Hypothalamus (tissue), 51 donors: ENCODE results near the gene NKTR.
"Not testable (repeated sequence)": the region's sequence is repeated elsewhere in the genome, so short reads cannot be mapped to it uniquely, and the experiment has no call there.

ENCODE experiments used
- DNase-seq, 51 donors: peaks; one replicate each; lab custom pipeline; 2025; lab: John Stamatoyannopoulos, UW

The NKTR gene

DNA sequence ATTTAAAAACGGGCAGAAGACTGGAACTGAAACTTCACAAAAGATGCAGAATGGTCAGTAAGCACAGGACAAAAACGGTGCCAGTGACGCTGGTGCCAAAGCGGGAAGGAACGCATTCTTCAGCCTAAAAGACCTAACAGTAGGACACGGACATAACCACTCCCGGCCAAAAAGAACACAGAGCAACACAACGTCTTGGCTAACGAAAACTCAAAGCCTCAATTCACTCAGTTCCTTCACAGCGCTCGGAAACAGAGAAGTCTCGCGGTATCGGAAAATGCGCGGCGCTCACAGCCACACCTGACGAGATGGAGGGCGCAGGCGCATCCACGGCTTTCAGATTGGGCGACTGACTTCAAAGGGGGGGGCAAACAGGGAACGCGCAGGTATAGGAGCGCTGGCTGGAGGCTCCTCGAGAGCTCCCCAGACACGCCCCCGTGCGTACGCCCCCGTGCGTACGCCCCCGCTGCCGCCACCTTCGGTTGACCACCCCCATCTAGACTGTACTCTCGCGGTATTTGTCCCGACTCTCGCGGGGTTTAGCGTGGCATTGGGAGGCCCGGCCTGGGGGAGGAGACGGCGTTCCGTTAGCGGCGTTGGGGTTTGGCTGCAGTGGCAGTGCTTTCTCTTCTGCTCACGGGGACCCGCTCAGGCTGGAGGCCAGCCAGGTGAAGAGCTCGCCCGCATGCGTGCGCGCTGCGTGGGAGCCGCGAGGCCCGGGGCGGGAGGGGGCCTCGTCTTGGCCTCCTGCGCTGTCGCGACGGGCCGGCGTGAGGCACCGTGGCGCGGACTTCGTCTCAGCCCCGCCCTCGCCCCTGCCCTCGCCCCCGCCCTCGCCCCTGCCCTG, at the start of gene NKTR:
Gene NKTR, plus strand, starts transcription at position 576 of the 847 bp plus-strand sequence. CDS start 321 bp downstream, outside the sequence.
- DNase-seq, result peak; percentile 53 to 99 (median 89)

- no peak for DNase-seq
Measured at GRCh38 chr3:42552830-42553229, 47.7 kb upstream of the NKTR start.

DNA sequence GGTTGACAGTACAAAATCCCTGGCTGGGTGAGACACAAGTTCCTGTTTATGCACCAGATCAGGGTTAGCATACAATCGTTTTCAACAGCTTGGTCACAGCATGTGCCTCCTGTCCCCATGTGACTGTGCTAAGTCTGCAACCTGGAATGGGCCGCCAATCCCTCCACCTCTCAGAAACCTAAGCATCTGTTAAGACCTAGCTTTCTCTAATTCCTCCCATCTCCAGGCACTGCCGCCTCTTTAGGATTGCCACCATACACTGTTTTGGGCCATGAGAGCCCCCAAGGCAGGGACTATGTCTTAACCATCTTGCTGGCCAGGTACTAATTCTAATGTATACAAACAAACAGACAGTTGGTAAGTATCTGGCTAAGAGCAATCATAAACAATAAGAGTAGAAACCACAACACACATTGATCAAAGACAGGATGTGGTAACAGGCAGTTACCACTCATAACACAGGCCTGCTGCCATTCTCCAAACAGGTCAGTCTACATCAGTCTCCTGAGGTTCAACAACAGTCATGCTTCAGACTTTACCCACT, 44.3 kb upstream of the NKTR start:
- no peak for DNase-seq

DNA sequence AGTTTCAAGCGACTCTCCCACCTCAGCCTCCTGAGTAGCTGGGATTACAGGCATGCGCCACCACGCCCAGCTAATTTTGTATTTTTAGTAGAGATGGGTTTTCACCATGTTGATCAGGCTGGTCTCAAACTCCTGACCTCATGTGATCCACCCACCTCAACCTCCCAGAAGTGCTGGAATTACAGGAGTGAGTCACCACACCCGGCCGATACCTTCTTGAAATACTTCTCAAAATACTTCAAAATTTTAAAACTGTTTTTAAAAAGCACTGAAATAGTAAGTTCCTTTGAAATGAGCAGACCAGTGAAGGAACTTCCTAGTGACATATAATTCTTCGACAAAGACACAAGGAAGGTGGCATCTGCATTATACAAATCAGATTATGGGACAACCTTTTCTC, 43.7 kb upstream of the NKTR start:
- DNase-seq, result not testable (repeated sequence)

- no peak for DNase-seq
Measured at GRCh38 chr3:42557854-42558253, 42.6 kb upstream of the NKTR start.

GRCh38 chr3:42562047-42562907, 38.2 kb upstream of the NKTR start:
- DNase-seq, result no peak

DNA sequence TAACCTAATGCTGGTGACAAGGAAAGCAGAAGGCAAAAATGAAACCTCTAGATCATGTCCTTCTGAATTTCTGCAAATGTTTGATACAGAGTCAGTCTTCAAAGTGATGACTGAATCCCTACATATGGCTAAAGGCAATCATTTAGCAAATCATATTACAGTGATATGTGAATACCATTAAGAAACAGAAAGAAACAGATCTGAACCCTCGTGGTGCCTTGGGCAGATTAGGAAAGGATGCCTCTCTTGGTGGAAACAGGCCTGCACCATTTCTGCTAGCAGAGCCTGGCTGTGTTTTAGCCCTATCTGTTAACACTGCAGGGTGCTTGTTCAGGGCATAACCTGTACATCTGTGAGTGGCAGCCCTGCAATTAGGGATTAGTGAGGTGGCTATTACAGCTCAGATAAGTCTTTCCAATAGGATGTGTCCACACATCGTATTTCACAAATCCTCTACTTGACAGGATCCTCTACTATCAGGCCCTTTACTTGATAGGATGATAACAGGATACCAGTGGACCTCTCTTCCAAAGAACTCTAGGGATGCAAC, 30.8 kb upstream of the NKTR start:
- no peak for DNase-seq

DNA sequence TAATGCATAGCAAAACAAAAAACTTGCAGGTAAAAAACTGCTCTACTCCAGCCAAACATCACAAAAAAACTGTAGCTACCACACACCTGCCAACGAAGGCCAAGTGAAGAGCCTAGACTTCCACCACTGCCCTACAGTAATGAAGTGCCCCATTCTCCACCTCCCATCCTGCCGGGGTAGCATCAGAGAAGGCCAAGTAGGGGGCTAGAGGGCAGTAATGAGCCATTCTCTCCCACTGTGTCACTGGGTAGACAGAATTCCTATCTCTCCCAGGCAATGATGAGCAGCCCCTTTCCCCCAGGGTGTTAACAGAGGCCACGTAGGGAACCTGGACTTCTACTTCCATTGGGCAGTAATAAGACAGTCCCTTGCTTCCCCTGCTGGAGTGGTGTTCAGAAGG, 28.2 kb upstream of the NKTR start:
- DNase-seq, result peak in 18 of 51 donors; percentile 4 to 54 (median 21)

- no peak for DNase-seq
Measured at GRCh38 chr3:42575137-42575741, 25.2 kb upstream of the NKTR start.

- DNase-seq, result no peak
Measured at GRCh38 chr3:42578054-42578453, 22.4 kb upstream of the NKTR start.

DNA sequence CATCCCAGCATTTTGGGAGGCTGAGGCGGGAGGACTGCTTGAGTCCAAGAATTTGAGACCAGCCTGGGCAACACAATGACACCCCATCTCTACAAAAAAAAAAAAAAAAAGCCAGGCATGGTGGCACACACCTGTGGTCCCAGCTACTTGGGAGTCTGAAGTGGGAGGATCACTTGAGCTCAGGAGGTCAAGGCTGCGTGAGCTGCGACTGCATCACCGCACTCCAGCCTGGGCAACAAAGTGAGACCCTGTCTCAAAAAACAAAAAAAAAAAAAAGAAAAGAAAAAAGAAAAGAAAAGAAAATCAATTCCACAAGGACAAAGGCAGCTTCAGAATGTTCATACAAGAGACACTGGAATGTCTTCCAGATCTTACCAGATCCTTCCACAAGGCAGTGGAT, 21.1 kb upstream of the NKTR start:
- not testable (repeated sequence) for DNase-seq

DNA sequence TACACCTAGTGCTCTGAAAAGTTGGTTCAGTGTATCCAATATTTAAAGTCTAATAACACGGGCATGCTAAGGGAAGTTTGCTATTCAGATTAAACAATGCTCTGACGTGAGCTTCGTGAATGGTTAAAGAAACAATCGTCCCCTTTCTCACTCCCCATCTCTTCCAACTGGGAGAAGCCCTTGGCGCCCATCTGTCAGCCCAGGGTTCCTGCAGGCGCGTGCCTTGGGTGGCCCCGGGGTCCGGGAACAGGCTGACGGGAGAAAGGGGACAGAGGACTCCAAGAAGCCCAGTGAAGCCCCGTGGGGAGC, 19.1 kb upstream of the NKTR start:
- DNase-seq, result peak in 4 of 51 donors; percentile 39 to 59 (median 45)

- peak; percentile 67 to 97 (median 93) for DNase-seq
Measured at GRCh38 chr3:42581709-42582473, 18.6 kb upstream of the NKTR start, which contains the start of gene SEC22C. Gene SEC22C, minus strand, starts transcription at chr3:42581967. Its CDS starts 12,921 bp downstream, at chr3:42569046.

GRCh38 chr3:42582474-42583070, 17.9 kb upstream of the NKTR start:
- no peak for DNase-seq

DNA sequence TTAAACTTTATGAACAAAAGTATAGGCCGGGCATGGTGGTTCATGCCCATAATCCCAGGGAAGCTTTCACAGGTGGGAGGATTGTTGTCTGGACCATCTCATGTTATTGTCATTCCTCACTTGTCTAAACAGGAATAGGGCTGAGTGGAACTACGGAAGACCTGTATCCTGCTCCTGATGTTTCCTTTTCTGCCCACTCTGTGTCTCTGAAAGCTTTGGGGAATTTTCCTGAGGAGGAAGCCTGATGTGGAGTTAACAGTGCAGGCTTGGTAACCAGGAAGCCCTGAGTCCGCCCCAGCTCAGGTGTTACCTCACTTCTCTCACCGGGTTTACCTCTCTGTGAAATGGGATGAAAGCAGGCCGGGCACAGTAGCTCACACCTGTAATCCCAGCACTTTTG, 11.9 kb upstream of the NKTR start:
- DNase-seq, result no peak

DNA sequence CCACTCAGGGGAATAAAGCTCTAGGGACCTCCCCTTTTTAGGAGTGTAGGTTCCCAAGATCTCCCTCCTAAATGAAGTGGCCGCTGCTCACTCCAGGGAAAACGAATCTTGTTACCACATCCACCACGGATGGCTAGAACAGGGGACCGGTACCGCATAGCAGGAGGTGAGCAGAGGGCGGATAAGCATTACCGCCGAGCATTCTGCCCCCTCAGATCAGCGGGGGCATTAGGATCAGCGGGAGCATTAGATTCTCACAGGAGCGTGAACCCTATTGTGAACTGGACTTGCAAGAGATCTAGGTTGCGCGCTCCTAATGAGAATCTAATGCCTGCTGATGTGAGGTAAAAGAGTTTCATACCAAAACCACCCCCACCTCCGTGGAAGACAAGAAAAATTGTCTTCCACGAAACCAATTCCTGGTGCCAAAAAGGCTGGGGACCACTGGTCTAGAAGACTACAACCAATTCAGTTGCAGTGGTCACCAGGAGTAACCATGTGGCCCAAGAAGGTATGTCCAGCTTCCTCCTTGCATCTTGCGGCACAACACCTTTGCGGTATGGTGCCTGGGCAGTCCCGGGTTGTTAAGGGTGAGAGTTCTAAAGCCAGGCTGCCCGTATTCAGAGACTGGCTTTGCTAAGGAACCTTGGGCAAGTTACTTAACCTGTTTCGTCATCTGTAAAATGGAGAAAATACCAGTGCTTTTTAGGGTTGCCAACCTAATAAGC, 10.9 kb upstream of the NKTR start:
- DNase-seq, result no peak

DNA sequence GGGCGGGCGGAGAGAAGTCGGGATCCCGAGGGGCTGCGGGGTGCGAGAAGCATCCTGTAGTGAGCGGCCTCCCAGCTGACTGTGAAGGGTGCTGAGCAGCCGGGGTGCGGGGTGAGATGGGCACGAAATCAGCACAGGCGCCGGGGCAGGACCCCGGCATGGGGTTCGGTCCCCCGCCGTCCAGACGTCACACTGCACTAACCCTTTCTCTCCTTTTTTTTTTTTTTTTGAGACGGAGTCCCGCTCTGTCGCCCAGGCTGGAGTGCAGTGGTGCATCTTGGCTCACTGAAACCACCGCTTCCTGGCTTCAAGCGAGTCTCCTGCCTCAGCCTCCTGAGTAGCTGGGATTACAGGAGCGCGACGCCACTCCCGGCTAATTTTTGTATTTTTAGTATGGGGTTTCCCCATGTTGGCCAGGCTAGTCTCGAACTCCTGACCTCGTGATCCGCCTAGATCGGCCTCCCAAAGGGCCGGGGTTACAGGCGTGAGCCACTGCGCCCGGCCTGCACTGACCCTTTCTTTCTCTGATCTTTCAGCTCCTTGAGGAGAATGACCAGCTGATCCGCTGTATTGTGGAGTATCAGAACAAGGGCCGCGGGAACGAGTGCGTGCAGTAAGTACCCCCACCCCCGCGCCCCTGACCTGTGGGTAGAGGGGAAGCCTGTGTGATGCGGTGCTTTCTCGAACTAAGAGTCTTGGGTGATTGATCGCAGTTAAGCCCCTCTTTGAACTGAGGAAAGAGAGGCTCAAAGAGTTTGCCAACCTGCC, 9.3 kb upstream of the NKTR start:
- peak in 1 of 51 donors; percentile 4 for DNase-seq

- DNase-seq, result no peak
Measured at GRCh38 chr3:42591811-42592210, 8.7 kb upstream of the NKTR start.
